DND-41 (cell line): Measurements from ENCODE around the gene CCDC78.

Experiments used
- EZH2 ChIP-seq: IDR thresholded peaks from 3 replicates; pipeline ENCODE4 v1.6.1; 2012; ENCODE audit warnings: borderline replicate concordance, low read depth, mild to moderate bottlenecking, moderate library complexity, low read length, inconsistent platforms; ENCODE audit not compliant: severe bottlenecking
- TF ChIP-seq, protein P1 (sequence below): IDR thresholded peaks from 2 replicates; pipeline ENCODE4 v1.5.1; 2012; ENCODE audit warnings: borderline replicate concordance, low read length, moderate library complexity, mild to moderate bottlenecking; ENCODE audit not compliant: poor library complexity, severe bottlenecking; ENCODE audit errors: extremely low read depth

DNA sequence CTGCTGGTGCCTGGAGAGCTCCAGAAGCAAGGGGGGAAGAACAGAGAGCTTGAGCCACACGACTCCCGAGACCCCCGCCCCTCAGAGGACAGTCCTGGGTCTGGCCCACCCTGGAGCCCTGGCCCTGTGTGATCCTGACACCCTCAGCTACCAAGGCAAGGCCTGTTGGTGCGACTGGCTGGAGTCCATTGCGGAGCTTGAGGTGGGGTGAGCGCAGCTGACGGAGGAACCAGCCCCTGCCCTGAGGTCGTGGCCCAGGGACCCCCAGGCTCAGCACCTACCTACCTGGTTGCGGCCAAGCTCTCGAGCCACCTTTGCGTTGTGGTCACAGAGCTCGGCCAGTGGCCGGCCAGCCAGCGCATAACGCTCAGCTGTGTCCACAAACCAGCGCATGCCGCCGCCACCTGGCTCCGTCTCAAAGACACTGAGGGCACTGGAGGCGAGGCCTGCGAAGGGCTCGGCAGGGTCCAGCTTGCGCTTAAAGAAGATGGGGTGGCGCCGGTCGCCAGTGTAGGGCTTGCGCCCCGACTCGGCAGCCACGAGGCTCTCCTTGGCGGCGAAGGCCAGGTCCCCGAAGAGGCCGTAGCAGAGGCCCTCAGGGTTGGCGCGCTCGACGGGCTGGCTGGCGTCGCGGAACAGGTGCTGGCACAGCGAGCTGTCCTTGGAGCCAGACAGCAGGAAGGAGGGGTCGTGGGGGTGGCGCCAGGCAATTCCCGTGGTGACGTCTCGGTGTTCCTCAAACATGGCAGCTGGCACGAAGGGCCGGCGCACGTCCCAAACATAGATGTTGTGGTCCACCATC lies 39.6 kb downstream of the CCDC78 start:
- TF ChIP-seq, protein P1, sequence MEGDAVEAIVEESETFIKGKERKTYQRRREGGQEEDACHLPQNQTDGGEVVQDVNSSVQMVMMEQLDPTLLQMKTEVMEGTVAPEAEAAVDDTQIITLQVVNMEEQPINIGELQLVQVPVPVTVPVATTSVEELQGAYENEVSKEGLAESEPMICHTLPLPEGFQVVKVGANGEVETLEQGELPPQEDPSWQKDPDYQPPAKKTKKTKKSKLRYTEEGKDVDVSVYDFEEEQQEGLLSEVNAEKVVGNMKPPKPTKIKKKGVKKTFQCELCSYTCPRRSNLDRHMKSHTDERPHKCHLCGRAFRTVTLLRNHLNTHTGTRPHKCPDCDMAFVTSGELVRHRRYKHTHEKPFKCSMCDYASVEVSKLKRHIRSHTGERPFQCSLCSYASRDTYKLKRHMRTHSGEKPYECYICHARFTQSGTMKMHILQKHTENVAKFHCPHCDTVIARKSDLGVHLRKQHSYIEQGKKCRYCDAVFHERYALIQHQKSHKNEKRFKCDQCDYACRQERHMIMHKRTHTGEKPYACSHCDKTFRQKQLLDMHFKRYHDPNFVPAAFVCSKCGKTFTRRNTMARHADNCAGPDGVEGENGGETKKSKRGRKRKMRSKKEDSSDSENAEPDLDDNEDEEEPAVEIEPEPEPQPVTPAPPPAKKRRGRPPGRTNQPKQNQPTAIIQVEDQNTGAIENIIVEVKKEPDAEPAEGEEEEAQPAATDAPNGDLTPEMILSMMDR = no peak
- TF ChIP-seq EZH2 = no peak
